HG02759 (cell line): ENCODE results near the gene KCNS1.
"Not testable (repeated sequence)": the region's sequence is repeated elsewhere in the genome, so short reads cannot be mapped to it uniquely, and the experiment has no call there.

Source experiments
- ATAC-seq: cut with Tn5 transposase; IDR thresholded peaks from one replicate; pipeline ENCODE4 v1.9.1; 2021; ENCODE audit warnings: mild to moderate bottlenecking, moderate library complexity; ENCODE audit not compliant: unreplicated experiment

The KCNS1 gene

DNA sequence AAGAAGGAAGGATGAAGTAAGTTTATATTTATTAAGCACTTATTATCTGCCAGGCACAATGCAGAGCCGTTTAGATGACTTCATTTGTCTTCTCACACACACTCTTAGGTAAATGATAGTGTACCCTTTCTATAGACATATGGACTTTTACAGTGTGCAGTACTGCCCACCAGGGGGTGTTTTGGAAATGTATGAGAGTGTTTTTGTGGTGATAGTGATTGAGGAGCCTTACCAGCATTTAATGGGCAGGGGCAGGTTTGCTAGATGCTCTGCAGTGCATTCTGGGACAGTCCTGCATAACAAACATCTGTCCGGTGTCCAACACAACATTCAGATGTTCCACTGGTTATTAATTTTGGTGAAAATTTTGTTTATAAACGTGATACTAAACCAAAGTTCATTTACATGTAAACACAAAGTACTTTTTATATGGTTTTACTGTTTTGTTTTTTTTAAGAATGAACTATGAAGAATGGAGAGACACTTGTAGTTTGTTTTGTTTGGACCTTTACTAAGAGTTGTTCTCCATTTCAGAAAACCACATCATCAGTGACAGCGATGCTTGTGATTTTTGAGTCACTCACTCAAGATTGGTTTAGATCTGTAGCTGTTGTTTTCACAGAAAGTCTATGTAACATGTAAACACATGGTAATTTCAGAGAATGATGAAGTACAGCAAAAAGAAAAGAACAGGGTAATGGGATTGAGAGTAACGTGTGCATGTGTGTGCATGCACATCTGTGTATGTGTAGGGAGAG is 19.9 kb downstream of the KCNS1 start:
- ATAC-seq: no peak

DNA sequence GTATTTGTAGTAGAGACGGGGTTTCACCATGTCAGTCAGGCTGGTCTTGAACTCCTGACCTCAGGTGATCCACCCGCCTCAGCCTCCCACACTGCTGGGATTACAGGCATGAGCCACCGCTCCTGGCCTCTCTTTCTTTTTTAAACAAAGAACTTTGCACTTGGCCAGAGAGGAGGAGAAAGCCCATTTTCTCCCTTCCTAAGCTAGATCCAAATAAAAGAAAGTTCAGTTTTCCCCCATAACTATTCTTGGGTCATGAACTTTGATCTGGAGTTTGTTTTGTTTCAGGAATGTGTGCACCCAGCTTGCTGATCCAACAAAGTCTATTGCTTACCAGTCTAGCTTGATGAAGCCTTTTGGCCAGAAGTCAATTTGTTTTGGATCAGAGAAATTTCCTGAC is 23.4 kb downstream of the KCNS1 start:
- ATAC-seq: no peak

- no peak for ATAC-seq
Measured at GRCh38 chr20:45073221-45073620, 27.7 kb downstream of the KCNS1 start.

DNA sequence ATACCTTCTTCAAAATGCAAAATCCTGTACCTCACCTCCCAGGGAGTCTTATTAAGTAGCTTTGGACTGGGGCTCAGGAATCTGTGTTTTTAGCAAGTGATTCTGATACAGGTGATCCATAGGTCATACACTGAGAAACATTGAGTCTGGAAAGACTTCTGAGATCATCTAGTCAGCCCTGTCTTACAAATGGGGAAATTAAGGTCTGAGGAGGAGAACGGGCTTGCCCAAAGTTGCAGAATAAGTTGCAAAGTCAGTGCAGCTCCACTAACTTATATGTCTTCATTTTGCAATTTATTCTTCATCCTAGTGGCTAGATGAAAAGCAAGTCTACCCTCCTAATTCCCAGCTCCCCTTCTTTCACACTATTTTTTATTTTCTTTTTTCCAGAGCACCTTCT is 28.9 kb downstream of the KCNS1 start:
- no peak for ATAC-seq

GRCh38 chr20:45070932-45071632 is 29.8 kb downstream of the KCNS1 start:
- ATAC-seq: no peak

DNA sequence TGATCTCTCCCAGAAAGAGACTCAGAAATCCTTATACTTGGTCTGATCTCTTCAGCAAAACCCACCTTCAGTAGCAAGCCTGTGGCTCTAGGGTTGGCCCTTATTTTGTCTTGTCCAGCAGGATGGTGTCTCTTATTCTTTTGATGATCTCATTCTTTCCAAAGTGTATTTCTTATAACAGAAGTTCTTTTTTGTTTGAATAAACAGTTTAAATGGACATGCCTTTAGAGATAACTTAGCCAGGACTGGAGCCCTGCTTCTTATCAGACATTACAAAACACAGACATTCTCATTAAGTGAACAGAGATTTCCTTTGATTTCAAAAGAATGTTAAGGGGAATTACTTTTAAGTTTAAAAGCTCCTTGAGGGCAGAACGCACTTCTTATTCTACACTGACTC is 31.7 kb downstream of the KCNS1 start:
- no peak for ATAC-seq

GRCh38 chr20:45067558-45067957 is 33.4 kb downstream of the KCNS1 start:
- no peak for ATAC-seq

DNA sequence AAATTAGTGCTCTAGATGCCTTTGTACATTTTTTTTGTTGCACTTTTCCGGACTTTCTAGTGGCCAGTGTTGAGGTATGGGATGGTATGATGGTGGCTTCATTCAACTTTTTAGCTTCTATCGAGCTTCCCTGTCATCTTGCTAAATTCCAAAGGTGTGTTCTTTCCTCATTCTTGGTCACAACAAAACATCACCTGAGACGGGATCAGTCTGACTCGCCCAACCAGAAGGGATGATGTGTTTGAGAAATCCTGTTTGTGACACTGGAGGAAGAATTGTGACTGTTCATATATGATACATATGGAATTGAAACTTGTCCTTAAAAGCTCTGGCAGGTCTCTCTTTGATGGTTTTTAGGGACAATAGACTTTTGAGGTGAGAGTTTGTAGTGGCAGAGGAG is 33.8 kb downstream of the KCNS1 start:
- ATAC-seq: no peak

- no peak for ATAC-seq
Measured at GRCh38 chr20:45066372-45066771, 34.6 kb downstream of the KCNS1 start.

DNA sequence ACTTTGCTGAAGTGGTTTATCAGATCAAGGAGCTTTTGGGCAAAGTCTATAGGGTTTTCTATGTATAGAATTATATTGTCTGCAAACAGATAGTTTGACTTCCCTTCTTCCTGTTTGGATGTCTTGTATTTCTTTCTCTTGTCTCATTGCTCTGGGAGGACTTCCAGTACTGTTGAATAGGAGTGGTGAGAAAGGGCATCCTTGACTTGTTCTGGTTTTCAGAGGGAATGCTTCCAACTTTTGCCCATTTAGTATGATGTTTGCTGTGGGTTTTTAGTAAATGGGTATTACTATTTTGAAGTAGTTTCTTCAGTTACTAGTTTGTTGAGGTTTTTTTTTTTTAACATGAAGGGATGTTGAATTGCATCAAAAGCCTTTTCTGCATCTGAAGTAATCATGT is 36.1 kb downstream of the KCNS1 start:
- ATAC-seq: no peak

DNA sequence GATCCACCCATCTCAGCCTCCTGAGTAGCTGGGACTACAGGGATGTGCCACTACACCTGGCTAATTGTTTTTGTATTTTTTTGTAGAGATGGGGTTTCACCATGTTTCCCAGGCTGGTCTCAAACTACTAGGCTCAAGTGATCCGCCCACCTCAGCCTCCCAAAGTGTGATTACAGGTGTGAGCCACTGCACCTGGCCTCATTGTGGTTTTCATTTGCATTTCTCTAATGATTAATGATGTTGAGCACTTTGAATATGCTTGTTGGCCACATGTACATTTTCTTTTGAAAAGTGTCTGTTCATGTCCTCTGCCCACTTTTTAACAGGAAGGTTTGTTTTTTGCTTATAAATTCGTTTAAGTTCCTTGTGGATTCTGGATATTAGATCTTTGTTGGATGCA is 37.8 kb downstream of the KCNS1 start:
- ATAC-seq: not testable (repeated sequence)

GRCh38 chr20:45061244-45061643 is 39.7 kb downstream of the KCNS1 start:
- no peak for ATAC-seq

DNA sequence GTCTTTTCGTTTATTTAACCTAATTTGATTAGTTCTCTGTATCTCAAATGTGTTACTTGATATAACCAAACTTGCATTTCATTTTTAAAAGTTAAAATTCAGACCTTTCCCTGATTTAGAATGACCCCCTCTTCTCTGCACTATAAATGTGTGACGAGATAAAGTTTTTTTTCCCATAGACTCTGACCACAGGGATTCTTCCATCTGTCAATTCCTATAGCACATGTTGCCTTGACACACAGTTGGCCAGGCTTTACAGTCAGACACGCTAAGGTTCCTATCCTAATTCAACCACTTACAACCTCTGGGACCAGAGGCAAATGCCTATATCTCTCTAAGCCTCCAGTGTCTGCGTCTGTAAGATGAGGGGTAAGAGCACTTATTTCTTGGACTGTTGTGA is 40.6 kb downstream of the KCNS1 start:
- no peak for ATAC-seq

DNA sequence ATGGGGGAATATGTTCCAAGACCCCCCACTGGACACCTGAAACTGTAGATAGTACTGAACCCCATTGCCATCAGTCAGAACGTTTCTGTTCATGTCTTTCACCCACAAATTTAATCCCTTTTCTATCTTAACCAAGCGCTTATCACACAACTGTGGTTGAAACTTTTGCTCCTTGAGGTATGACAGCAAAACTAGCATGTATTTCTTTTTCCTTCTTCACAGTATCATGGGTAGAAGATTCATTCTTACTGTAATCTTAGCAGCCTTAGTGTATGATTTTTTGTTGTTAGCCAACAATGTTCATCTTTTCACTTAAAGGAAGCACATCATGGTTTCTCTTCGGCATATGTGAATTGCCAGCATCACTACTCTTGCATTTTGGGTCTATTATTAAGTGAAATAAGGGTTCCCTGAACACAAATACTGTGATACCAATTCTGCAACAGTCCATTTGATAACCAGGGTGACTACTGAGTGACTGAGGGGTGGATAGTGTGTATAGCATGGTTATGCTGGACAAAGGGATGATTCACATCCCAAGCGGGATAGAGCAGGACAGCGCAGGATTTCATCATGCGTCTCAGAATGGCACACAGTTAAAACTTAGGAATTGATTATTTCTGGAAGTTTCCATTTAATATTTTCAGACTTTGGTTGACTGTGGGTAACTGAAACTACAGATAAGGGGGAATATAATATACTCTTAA is 41.8 kb downstream of the KCNS1 start:
- ATAC-seq: no peak

DNA sequence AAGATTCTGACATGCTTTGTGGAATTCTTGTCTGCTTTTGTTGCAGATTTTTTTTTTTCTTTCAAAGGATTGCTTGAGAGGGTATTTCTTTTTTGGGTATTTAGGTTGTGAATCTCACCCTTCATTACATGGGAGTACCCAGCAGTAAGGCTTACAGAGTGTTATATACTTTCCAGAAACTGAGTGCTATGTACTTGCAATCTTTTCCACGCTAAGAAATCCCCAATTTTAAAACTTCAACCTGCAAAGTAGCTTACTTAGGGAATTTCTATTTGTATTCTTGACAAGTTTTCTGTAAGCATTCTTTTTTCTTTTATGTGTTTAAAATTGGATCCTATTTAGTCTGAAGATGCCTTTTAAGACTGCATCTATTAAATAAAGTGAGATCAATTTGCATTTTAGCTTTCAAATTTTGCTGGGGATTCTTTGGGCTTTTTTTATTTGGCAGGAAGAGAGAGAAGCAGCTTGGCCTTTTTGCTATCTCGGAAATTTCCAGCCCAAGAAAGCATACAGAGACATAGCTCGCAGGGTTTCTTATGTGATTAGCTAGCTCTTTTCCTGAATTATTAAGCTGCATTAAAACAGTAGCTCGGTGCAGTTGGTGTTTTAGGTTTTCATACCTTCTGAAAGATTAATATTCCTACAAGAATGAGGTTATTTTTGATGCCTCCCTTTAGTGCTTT is 42.6 kb downstream of the KCNS1 start:
- ATAC-seq: no peak

GRCh38 chr20:45056473-45057173 is 44.3 kb downstream of the KCNS1 start:
- no peak for ATAC-seq

- ATAC-seq: no peak
Measured at GRCh38 chr20:45055056-45055455, 45.9 kb downstream of the KCNS1 start.

DNA sequence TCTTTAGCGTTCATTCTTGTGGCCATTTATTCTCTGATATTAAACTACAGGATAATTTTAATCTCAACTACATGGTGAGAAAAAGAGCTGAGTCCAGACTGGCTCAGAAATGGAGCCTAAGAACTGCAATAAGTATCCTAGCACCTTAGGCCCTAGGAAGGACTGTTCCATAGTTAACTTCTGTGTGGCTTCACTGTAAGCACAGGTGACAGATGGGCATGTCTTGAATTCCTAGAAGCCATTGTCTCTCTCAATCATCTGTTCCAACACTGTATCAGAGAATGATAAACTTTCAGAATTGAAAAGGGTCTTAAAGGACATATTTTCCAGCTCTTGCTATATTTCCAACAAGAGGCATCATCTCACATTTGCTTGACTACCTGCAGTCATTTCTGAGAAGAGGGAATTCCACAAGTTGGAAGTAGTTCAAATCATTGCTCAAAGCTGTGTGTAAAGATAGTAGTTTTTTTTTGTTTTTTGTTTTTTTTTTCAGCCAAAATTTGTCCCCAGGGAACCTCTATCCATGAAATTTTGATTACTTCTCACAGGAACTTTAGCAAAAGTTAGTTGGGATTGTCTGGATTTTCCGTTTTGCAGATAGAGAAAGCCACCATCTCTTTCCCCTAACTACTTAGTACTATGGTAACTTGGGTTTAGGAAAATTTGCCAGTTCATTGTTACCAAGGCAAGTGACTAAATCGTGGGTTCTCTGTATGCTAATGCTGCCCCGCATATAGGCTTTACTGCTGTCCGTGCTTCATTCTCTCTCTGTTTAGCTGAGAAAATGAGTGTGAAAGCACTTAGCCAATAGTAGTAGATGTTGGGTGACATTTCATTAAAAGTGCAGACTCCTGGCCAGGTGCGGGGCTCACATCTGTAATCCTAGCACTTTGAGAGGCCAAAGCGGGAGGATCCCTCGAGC is 47.2 kb downstream of the KCNS1 start:
- ATAC-seq: no peak

- ATAC-seq: peak; percentile 43
Measured at GRCh38 chr20:45052698-45053429, 48.1 kb downstream of the KCNS1 start.
